ENCODE data around the gene SPIRE1. TPM values are rescaled to one million over a fixed set of nuclear protein-coding genes. Genes with fewer than 3 reads are reported as not detected.

SPIRE1 gene
- total RNA-seq, 2 donors from 2014 or later: 31.5 to 46.4 TPM

GRCh38 chr18:12621742-12622306 lies 36.1 kb downstream of the SPIRE1 start:
- ATAC-seq: peak in 1 of 2 donors; percentile 57
- intact Hi-C loops (cut with DNase I): no loop called here
- DNase-seq: no peak

- intact Hi-C loops (cut with DNase I): no loop called here
- ATAC-seq: no peak
- no peak for DNase-seq
Measured at GRCh38 chr18:12615748-12616147, 42.2 kb downstream of the SPIRE1 start.

- ATAC-seq (peak in 1 of 2 donors; percentile 43), DNase-seq (no peak)
- intact Hi-C loops (cut with DNase I): no loop called here
Measured at GRCh38 chr18:12608301-12608700, 49.6 kb downstream of the SPIRE1 start.

- peak in 1 of 2 donors; percentile 61 for ATAC-seq
- intact Hi-C loops (cut with DNase I): no loop called here
Measured at GRCh38 chr18:12606592-12607315, 51.2 kb downstream of the SPIRE1 start.

GRCh38 chr18:12604445-12605007 lies 53.4 kb downstream of the SPIRE1 start:
- intact Hi-C loops (cut with DNase I): no loop called here
- no peak for ATAC-seq
- DNase-seq: no peak

More at GRCh38 chr18:12606592-12607315, 51.2 kb downstream of the SPIRE1 start:
- DNase-seq: no peak

- DNase-seq (no peak), ATAC-seq (no peak)
- intact Hi-C loops (cut with DNase I): loop anchor here in 1 of 2 donors (10.0 kb wide), 1 partner anchor 45 kb away; no protein-coding TSS in a partner anchor
Measured at GRCh38 chr18:12599966-12600365, 57.9 kb downstream of the SPIRE1 start.

- DNase-seq (no peak), ATAC-seq (peak in 1 of 2 donors; percentile 9)
- intact Hi-C loops (cut with DNase I): loop anchor here in 1 of 2 donors (10.0 kb wide), 1 partner anchor 45 kb away; no protein-coding TSS in a partner anchor
Measured at GRCh38 chr18:12599543-12599942, 58.4 kb downstream of the SPIRE1 start.

GRCh38 chr18:12598181-12598930 lies 59.6 kb downstream of the SPIRE1 start:
- DNase-seq: no peak
- ATAC-seq: peak in 1 of 2 donors; percentile 55
- intact Hi-C loops (cut with DNase I): loop anchor here in 1 of 2 donors (10.0 kb wide), 1 partner anchor 46 kb away; no protein-coding TSS in a partner anchor

GRCh38 chr18:12597760-12598159 lies 60.1 kb downstream of the SPIRE1 start:
- peak; percentile 38 for DNase-seq

GRCh38 chr18:12595571-12596255 lies 62.2 kb downstream of the SPIRE1 start:
- intact Hi-C loops (cut with DNase I): loop anchor here in 1 of 2 donors (10.0 kb wide), 1 partner anchor 49 kb away; no protein-coding TSS in a partner anchor
- DNase-seq (no peak), ATAC-seq (no peak)

More at GRCh38 chr18:12597760-12598159, 60.1 kb downstream of the SPIRE1 start:
- peak; percentile 82 to 93 for ATAC-seq
- intact Hi-C loops (cut with DNase I): loop anchor here in 1 of 2 donors (10.0 kb wide), 1 partner anchor 47 kb away; no protein-coding TSS in a partner anchor

- intact Hi-C loops (cut with DNase I): loop anchor here in 1 of 2 donors (10.0 kb wide), 1 partner anchor 51 kb away; no protein-coding TSS in a partner anchor
- no peak for ATAC-seq
- DNase-seq: no peak
Measured at GRCh38 chr18:12593866-12594265, 64.0 kb downstream of the SPIRE1 start.

- no peak for DNase-seq
- no peak for ATAC-seq
- intact Hi-C loops (cut with DNase I): loop anchor here in 1 of 2 donors (10.0 kb wide), 1 partner anchor 52 kb away; no protein-coding TSS in a partner anchor
Measured at GRCh38 chr18:12592597-12593127, 65.2 kb downstream of the SPIRE1 start.

- no peak for ATAC-seq
Measured at GRCh38 chr18:12589448-12589847, 68.5 kb downstream of the SPIRE1 start.

GRCh38 chr18:12586956-12587355 lies 71.0 kb downstream of the SPIRE1 start:
- DNase-seq: no peak
- intact Hi-C loops (cut with DNase I): no loop called here
- ATAC-seq: no peak

More at GRCh38 chr18:12589448-12589847, 68.5 kb downstream of the SPIRE1 start:
- intact Hi-C loops (cut with DNase I): no loop called here
- DNase-seq: no peak

- no peak for DNase-seq
- intact Hi-C loops (cut with DNase I): no loop called here
- ATAC-seq: no peak
Measured at GRCh38 chr18:12585218-12585617, 72.7 kb downstream of the SPIRE1 start.

- intact Hi-C loops (cut with DNase I): no loop called here
Measured at GRCh38 chr18:12580630-12581342, 77.1 kb downstream of the SPIRE1 start.

GRCh38 chr18:12579775-12580174 lies 78.1 kb downstream of the SPIRE1 start:
- intact Hi-C loops (cut with DNase I): no loop called here
- DNase-seq: no peak
- ATAC-seq: no peak

More at GRCh38 chr18:12580630-12581342, 77.1 kb downstream of the SPIRE1 start:
- DNase-seq (no peak), ATAC-seq (no peak)

GRCh38 chr18:12577848-12578247 lies 80.1 kb downstream of the SPIRE1 start:
- intact Hi-C loops (cut with DNase I): no loop called here
- DNase-seq (no peak), ATAC-seq (no peak)
